Adrenal gland (tissue), 12 donors: ENCODE results near the gene DNM1L. TPM values are rescaled to one million over a fixed set of nuclear protein-coding genes. Genes with fewer than 3 reads are reported as not detected.

ENCODE experiments used
- DNase-seq, 7 donors: peaks; one replicate each; pipeline ENCODE4 v3.0.0-alpha.2; 2019 to 2020
- H3K27ac ChIP-seq, 5 donors: fragments of 200-600 bp; sonication (generic) in 4 of 5; 1 replicate in 3 of 5; 2 replicates in 2 of 5; pipeline versions ENCODE4 v1.5.1 to v1.8.0; 2016 to 2020; ENCODE audit warnings: mild to moderate bottlenecking in 1 of 5
- H3K27me3 ChIP-seq: fragments of 200-600 bp; 2 replicates; pipeline ENCODE4 v1.8.0; 2021
- H3K36me3 ChIP-seq, 2 donors: fragments of 200-600 bp; replicated peaks in 1 of 2; 1 replicate in 1 of 2; 2 replicates in 1 of 2; pipeline versions ENCODE4 v1.5.1 to v1.8.0; 2018 to 2022
- H3K4me1 ChIP-seq, 2 donors: fragments of 200-600 bp; replicated peaks in 1 of 2; 1 replicate in 1 of 2; 2 replicates in 1 of 2; pipeline versions ENCODE4 v1.5.1 to v1.8.0; 2018 to 2021
- H3K4me3 ChIP-seq, 4 donors: fragments of 200-600 bp; sonication (generic) in 3 of 4; one replicate each; pipeline ENCODE4 v1.5.1; 2016 to 2018
- H3K9me3 ChIP-seq, 3 donors: fragments of 200-600 bp; sonication (generic) in 1 of 3; replicated peaks in 1 of 3; 1 replicate in 2 of 3; 2 replicates in 1 of 3; pipeline versions ENCODE4 v1.5.1 to v1.8.0; 2016 to 2021
- POLR2A ChIP-seq, 2 donors: fragments of 450-650 bp; IDR thresholded peaks; one replicate each; pipeline ENCODE4 v1.6.1; 2017; ENCODE audit warnings: antibody characterized with exemption in 2 of 2, mild to moderate bottlenecking in 2 of 2, moderate library complexity in 1 of 2
- WGBS, 4 donors: extraction: QIAGEN DNeasy Blood & Tissue Kit in 2 of 4; methylation state at CpG; one replicate each; pipeline versions ENCODE4 v1.1.5 to v1.1.7; 2013 to 2017; 5-methylcytosine and 5-hydroxymethylcytosine counted together
- intact Hi-C, 2 donors: fragments of 100-400 bp; cut with DNase I; formaldehyde crosslinking; loops; one replicate each; pipeline versions ENCODE4 v1.14.1 to v1.15.0; 2022 to 2023
- polyA plus RNA-seq, 3 donors: library from polyadenylated mRNA; stranded (reverse); fragments of 200-250 nt in 2 of 3; fragments of 350-450 nt in 1 of 3; fragmentation: Illumina TruSeq in 1 of 3; extraction: RNeasy Lipid Tissue Mini Kit (QIAGEN cat#74804) in 1 of 3; gene quantifications; one replicate each; pipeline ENCODE4 v1.2.3, GENCODE V29; 2013 to 2014
- small RNA-seq, 2 donors: library from RNA; depleted of rRNA; stranded (forward); fragments of <200 nt; gene quantifications; one replicate each; pipeline ENCODE3, GENCODE V24; 2016
- total RNA-seq, 9 donors: library from RNA; depleted of rRNA in 4 of 9; stranded (reverse); fragments of >200 nt in 4 of 9; fragments of 120-200 nt in 1 of 9; fragmentation: NEBNext Ultra II Directional in 1 of 9; extraction: Animal tissue kit (Norgen Biotek cat#: 25700) in 1 of 9; gene quantifications; one replicate each; pipeline versions ENCODE4 v1.1.0 to v1.2.4, GENCODE V29; 2013 to 2023
- TF ChIP-seq, protein P1 (sequence below), 6 experiments: fragments of 450-650 bp in 4 of 6; fragments of 200-600 bp in 2 of 6; sonication (generic) in 1 of 6; IDR thresholded peaks; 1 replicate in 5 of 6; 2 replicates in 1 of 6; pipeline versions ENCODE4 v1.5.1 to v1.8.0; 2016 to 2021; ENCODE audit warnings: antibody characterized with exemption in 6 of 6, mild to moderate bottlenecking in 2 of 6, moderate library complexity in 1 of 6
- donor health status: healthy with polysubstance abuse.
- donor health status: Bipolar disorder and iron deficiency.
- donor health status: DM: yes; HTN: yes; CAD: no.
- donor health status: DM: no; HTN: no; CAD: no.
- donor health status: DM: no; HTN: no; CAD: no.
- donor health status: DM: yes; HTN: yes; CAD: no.

DNM1L gene
- total and polyA plus RNA-seq, 12 donors: 25.3 to 78.1 (median 42.7) TPM

DNA sequence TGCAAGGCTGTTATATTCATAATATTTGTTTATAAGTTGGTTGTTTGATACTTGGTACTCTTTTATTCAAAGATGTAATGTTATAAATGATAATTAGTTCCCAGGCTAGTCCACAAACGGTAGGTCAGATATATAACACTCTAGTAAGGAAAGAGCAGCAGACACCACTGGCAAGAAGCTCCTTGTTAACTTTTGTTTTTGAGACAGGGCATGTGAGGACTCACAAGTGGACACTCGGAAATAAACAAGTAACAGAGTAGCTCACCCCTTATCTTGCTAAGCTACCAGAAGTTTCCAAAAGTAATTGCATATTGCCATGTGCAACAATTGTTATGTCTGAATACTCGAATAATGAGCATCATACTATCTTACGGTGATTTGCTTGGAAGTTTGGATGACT is 115.2 kb downstream of the DNM1L start:
- DNase-seq: no peak
- TF ChIP-seq POLR2A (IDR thresholded peaks at IDR 0.05): no peak
- TF ChIP-seq, protein P1, sequence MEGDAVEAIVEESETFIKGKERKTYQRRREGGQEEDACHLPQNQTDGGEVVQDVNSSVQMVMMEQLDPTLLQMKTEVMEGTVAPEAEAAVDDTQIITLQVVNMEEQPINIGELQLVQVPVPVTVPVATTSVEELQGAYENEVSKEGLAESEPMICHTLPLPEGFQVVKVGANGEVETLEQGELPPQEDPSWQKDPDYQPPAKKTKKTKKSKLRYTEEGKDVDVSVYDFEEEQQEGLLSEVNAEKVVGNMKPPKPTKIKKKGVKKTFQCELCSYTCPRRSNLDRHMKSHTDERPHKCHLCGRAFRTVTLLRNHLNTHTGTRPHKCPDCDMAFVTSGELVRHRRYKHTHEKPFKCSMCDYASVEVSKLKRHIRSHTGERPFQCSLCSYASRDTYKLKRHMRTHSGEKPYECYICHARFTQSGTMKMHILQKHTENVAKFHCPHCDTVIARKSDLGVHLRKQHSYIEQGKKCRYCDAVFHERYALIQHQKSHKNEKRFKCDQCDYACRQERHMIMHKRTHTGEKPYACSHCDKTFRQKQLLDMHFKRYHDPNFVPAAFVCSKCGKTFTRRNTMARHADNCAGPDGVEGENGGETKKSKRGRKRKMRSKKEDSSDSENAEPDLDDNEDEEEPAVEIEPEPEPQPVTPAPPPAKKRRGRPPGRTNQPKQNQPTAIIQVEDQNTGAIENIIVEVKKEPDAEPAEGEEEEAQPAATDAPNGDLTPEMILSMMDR (IDR thresholded peaks at IDR 0.05): no peak
- intact Hi-C loops: no loop called here
- no peaks in the 10 kb centered on the region for H3K9me3 ChIP-seq
- no peaks in the 10 kb centered on the region for H3K4me1 ChIP-seq
- H3K27ac ChIP-seq: no peak overlapping the region
- no peaks in the 10 kb centered on the region for H3K27me3 ChIP-seq
- no peaks in the 10 kb centered on the region for H3K36me3 ChIP-seq
- H3K4me3 ChIP-seq: no peak overlapping the region
- WGBS, 4 donors: 43 to 77% (median 67%) methylated on average over 4 of the region's 4 CpGs

Small RNAs within 50 kb of the gene (small RNA-seq; reads per million reads assigned to genes)
- 0 reads per million in 2 donors for gene RF00019

Other genes starting within 250 kb of the DNM1L start
- 10 to 100 TPM; 14.7 to 53.4 (median 20.7) TPM for gene YARS2, start 76.6 kb downstream of the DNM1L start, total RNA-seq
- 10 to 100 TPM in 2 of 3 donors, 1 to 10 TPM in 1; 6.9 to 27.8 (median 17.9) TPM for gene YARS2, start 76.6 kb downstream of the DNM1L start, polyA plus RNA-seq
- 1 to 10 TPM in 6 of 9 donors, under 1 TPM in 3; 0.36 to 2.6 (median 1.3) TPM for gene PKP2, start 217.5 kb downstream of the DNM1L start, total RNA-seq
- gene PKP2, start 217.5 kb downstream of the DNM1L start, polyA plus RNA-seq: 1 to 10 TPM in 2 of 3 donors, under 1 TPM in 1; 0.47 to 3.3 (median 1.1) TPM